ENCODE data around the gene BANK1. TPM values are rescaled to one million over a fixed set of nuclear protein-coding genes. Genes with fewer than 3 reads are reported as not detected.

BANK1 gene
- total and polyA plus RNA-seq, 2 donors (not counting 1 experiment from before 2014, with no cell fraction given): 353 to 354 TPM

- H3K79me2 ChIP-seq (ENCODE audit: control insufficient read depth, insufficient read depth, low read length): peaks cover 29% of the 10 kb centered on the region
- H3K4me1 Mint-ChIP-seq: peaks cover 20% of the 10 kb centered on the region
- CTCF ChIA-PET: interaction anchor here (1.0 to 1.3 kb wide), 2 partner anchors 11 to 17 kb away, joined by 3 read pairs; no protein-coding TSS in a partner anchor
- no peak overlapping the region for H3K4me2 ChIP-seq (replicated peaks; ENCODE audit: low read depth, low read length, poor library complexity, severe bottlenecking)
- H3K27me3 Mint-ChIP-seq: no peaks in the 10 kb centered on the region
- H4K20me1 ChIP-seq (ENCODE audit: control insufficient read depth, insufficient read depth, low read length, poor library complexity, severe bottlenecking): peaks cover 10% of the 10 kb centered on the region
- intact Hi-C loops (cut with micrococcal nuclease): no loop called here
- H3K9ac ChIP-seq (ENCODE audit: low read length): no peak overlapping the region
- H3K27ac Mint-ChIP-seq: no peak overlapping the region
- no peaks in the 10 kb centered on the region for H3K27me3 ChIP-seq (replicated peaks in 1 of 4; ENCODE audit: control extremely low read depth in 1 of 4, control insufficient read depth in 3 of 4, insufficient read depth in 4 of 4, low read length in 3 of 4)
- H3K4me3 Mint-ChIP-seq: no peak overlapping the region
- H3K9me3 ChIP-seq (ENCODE audit: control extremely low read depth in 1 of 3, control insufficient read depth in 2 of 3, insufficient read depth in 1 of 3, low read length in 2 of 3): peaks cover 0 to 1% (median 0%) of the 10 kb centered on the region in 3 donors
- H2AFZ ChIP-seq (ENCODE audit: insufficient read depth, low read depth, low read length, poor library complexity, severe bottlenecking): no peak overlapping the region
- H3K4me3 ChIP-seq (ENCODE audit: control extremely low read depth in 1 of 5, extremely low read depth in 1 of 5, insufficient read depth in 1 of 5, low read depth in 2 of 5, low read length in 4 of 5): no peak overlapping the region
- POLR2A ChIA-PET: no interaction called here
- H3K27ac ChIP-seq (ENCODE audit: low read length in 2 of 2): peak overlapping the region in 1 of 2 donors; percentile 9
- DNase-seq (no peak), ATAC-seq (ENCODE audit: low read depth) (no peak)
- no peaks in the 10 kb centered on the region for H3K9me3 Mint-ChIP-seq (ENCODE audit: insufficient read depth)
- no CpG with 5 or more reads among the region's 7 CpGs for WGBS (ENCODE audit: insufficient coverage)
- TF ChIP-seq, protein P1, sequence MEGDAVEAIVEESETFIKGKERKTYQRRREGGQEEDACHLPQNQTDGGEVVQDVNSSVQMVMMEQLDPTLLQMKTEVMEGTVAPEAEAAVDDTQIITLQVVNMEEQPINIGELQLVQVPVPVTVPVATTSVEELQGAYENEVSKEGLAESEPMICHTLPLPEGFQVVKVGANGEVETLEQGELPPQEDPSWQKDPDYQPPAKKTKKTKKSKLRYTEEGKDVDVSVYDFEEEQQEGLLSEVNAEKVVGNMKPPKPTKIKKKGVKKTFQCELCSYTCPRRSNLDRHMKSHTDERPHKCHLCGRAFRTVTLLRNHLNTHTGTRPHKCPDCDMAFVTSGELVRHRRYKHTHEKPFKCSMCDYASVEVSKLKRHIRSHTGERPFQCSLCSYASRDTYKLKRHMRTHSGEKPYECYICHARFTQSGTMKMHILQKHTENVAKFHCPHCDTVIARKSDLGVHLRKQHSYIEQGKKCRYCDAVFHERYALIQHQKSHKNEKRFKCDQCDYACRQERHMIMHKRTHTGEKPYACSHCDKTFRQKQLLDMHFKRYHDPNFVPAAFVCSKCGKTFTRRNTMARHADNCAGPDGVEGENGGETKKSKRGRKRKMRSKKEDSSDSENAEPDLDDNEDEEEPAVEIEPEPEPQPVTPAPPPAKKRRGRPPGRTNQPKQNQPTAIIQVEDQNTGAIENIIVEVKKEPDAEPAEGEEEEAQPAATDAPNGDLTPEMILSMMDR (IDR thresholded peaks at IDR 0.05): no peak
- no peak for TF ChIP-seq EZH2 (IDR thresholded peaks at IDR 0.05; ENCODE audit: borderline replicate concordance, insufficient read depth, low read depth, low read length, poor library complexity, severe bottlenecking)
- H3K4me1 ChIP-seq (ENCODE audit: control insufficient read depth in 2 of 2, insufficient read depth in 2 of 2, low read length in 2 of 2): no peaks in the 10 kb centered on the region
- peaks cover 16 to 78% of the 10 kb centered on the region in 2 experiments for H3K36me3 ChIP-seq (replicated peaks in 1 of 2; ENCODE audit: control extremely low read depth in 1 of 2, control insufficient read depth in 1 of 2, extremely low read depth in 1 of 2, insufficient read depth in 2 of 2, low read length in 1 of 2)
Measured at GRCh38 chr4:102042871-102043802, 252.6 kb downstream of the BANK1 start.

GRCh38 chr4:102047616-102048015 is 257.1 kb downstream of the BANK1 start:
- no CpG with 5 or more reads among the region's 2 CpGs for WGBS (ENCODE audit: insufficient coverage)
- H3K27me3 Mint-ChIP-seq: no peaks in the 10 kb centered on the region
- Histone ChIP-seq H3K4me3 (ENCODE audit: control extremely low read depth in 1 of 5, extremely low read depth in 1 of 5, insufficient read depth in 1 of 5, low read depth in 2 of 5, low read length in 4 of 5) (no peak overlapping the region), H3K27me3 (replicated peaks in 1 of 4; ENCODE audit: control extremely low read depth in 1 of 4, control insufficient read depth in 3 of 4, insufficient read depth in 4 of 4, low read length in 3 of 4) (no peaks in the 10 kb centered on the region), H3K36me3 (replicated peaks in 1 of 2; ENCODE audit: control extremely low read depth in 1 of 2, control insufficient read depth in 1 of 2, extremely low read depth in 1 of 2, insufficient read depth in 2 of 2, low read length in 1 of 2) (peaks cover 8 to 75% of the 10 kb centered on the region in 2 experiments), H3K4me1 (ENCODE audit: control insufficient read depth in 2 of 2, insufficient read depth in 2 of 2, low read length in 2 of 2) (no peaks in the 10 kb centered on the region), H3K4me2 (replicated peaks; ENCODE audit: low read depth, low read length, poor library complexity, severe bottlenecking) (no peak overlapping the region), H3K79me2 (ENCODE audit: control insufficient read depth, insufficient read depth, low read length) (peaks cover 32% of the 10 kb centered on the region), H3K27ac (ENCODE audit: low read length in 2 of 2) (peak overlapping the region in 1 of 2 donors; percentile 39), H3K9ac (ENCODE audit: low read length) (no peak overlapping the region), H3K9me3 (ENCODE audit: control extremely low read depth in 1 of 3, control insufficient read depth in 2 of 3, insufficient read depth in 1 of 3, low read length in 2 of 3) (peaks cover 0 to 1% (median 0%) of the 10 kb centered on the region in 3 donors), H4K20me1 (ENCODE audit: control insufficient read depth, insufficient read depth, low read length, poor library complexity, severe bottlenecking) (peaks cover 24% of the 10 kb centered on the region), H2AFZ (ENCODE audit: insufficient read depth, low read depth, low read length, poor library complexity, severe bottlenecking) (no peak overlapping the region)
- TF ChIP-seq EZH2 (IDR thresholded peaks at IDR 0.05; ENCODE audit: borderline replicate concordance, insufficient read depth, low read depth, low read length, poor library complexity, severe bottlenecking): no peak
- TF ChIP-seq, protein P1 (IDR thresholded peaks at IDR 0.05): no peak
- H3K4me1 Mint-ChIP-seq: peaks cover 21% of the 10 kb centered on the region
- DNase-seq (no peak), ATAC-seq (ENCODE audit: low read depth) (no peak)
- H3K27ac Mint-ChIP-seq: peak overlapping the region; percentile 71
- no peaks in the 10 kb centered on the region for H3K9me3 Mint-ChIP-seq (ENCODE audit: insufficient read depth)
- CTCF ChIA-PET: no interaction called here
- no peak overlapping the region for H3K4me3 Mint-ChIP-seq
- POLR2A ChIA-PET: no interaction called here
- intact Hi-C loops (cut with micrococcal nuclease): no loop called here

Data from B cell (primary cell).